ENCODE measurements around the gene RPS6KA1. TPM values are rescaled to one million over a fixed set of nuclear protein-coding genes. Genes with fewer than 3 reads are reported as not detected.

RPS6KA1 gene
- total and polyA plus RNA-seq, 2 of the 13 experiments (the other 11 are each of a cell fraction or from before 2014, with no cell fraction given) = 19.6 to 24.2 TPM

- TF ChIP-seq ZNF646 (CRISPR knock-in tag; IDR thresholded peaks at IDR 0.05) (no peak), SPEN (CRISPR knock-in tag; IDR thresholded peaks at IDR 0.05; ENCODE audit: low read depth) (no peak), CEBPG (CRISPR knock-in tag; IDR thresholded peaks at IDR 0.05) (no peak), TRAFD1 (CRISPR knock-in tag; IDR thresholded peaks at IDR 0.05; ENCODE audit: borderline replicate concordance) (no peak), ZNF883 (CRISPR knock-in tag; IDR thresholded peaks at IDR 0.05; ENCODE audit: not compliant biosample characterization) (no peak), ZC3H4 (CRISPR knock-in tag; IDR thresholded peaks at IDR 0.05; ENCODE audit: borderline replicate concordance) (no peak), CC2D1A (CRISPR knock-in tag; IDR thresholded peaks at IDR 0.05) (no peak), ZNF615 (CRISPR knock-in tag; IDR thresholded peaks at IDR 0.05; ENCODE audit: borderline replicate concordance) (no peak)
Observed at GRCh38 chr1:26570287-26570686, 40.7 kb downstream of the RPS6KA1 start (continued).
